CD4-positive, alpha-beta T cell treated with Interleukin-2 at 100 ng/mL for 4 hours (primary cell): ENCODE measurements around the gene HLA-DQB1.
"Not testable (repeated sequence)": the region's sequence is repeated elsewhere in the genome, so short reads cannot be mapped to it uniquely, and the experiment has no call there.

Source experiments
- DNase-seq: peaks from one replicate; pipeline ENCODE4 v3.0.0-alpha.2; 2020; ENCODE audit warnings: low spot score

The HLA-DQB1 gene

GRCh38 chr6:32662099-32662498, 4.4 kb downstream of the HLA-DQB1 start:
- DNase-seq = no peak

DNA sequence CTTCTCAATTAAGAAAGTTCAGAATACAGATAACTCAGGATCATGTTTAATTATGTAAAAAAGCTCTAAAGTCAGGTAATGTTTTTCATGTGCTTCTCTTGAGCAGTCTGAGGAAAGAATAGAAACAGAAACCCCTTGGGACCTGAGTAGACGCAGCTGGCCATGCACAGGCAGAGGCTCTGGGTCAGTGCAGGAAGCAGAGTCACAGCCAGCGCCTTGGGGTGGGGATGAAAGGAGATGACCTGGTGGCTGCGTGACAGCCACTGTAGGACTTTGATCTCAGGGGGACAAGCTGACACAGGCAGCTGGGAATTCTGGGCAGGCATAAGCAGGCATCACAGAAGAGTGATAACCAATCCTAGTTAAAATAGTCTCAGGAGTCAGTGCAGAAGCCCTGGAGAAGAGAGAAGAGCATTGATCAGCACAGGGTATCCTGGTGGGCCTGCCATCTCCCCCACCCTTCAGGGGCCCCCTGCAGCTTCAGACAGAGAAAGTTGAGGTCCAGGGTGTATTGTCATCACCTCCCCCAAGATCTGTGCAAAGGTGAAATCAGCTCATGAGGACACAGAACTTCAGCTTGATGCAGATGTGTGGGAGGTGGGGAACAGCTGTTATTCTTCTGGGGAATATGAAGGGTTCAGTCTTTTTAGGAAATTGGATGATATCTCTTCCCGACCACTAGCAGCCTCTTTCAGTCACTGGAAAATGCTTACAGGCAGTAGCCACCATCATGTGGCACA, 6.4 kb downstream of the HLA-DQB1 start:
- no peak for DNase-seq

DNA sequence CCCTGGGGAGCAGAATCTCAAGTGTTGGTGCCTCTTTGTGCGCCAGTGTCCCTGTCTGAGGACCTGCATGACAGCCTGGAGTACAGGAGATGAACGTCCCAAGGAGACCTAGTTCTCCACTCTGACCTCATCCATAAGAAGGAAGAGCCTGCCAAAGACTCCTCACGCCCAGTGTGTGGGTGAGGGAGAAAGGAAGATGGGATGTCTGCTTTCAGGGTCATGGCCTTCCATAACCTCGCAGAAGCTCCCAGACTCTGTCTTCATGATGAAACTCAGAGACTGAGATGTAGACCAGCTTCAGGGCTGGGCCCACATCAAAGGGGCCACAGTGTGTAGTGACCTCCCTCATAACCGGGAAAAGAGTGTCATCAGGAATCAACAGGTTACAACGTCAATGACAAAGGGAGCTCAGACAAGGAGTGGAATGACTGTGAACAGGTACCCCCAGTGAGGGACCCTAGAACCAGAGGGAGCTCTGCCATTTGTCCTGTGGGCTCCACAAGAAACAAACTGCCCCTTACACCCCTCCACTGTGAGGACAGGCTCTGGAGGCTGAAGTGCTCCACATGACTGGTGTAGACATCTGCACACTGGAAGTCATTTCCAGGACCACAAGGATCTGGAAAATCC, 8.1 kb downstream of the HLA-DQB1 start:
- no peak for DNase-seq

- not testable (repeated sequence) for DNase-seq
Observed at GRCh38 chr6:32657819-32658218, 8.6 kb downstream of the HLA-DQB1 start.

DNA sequence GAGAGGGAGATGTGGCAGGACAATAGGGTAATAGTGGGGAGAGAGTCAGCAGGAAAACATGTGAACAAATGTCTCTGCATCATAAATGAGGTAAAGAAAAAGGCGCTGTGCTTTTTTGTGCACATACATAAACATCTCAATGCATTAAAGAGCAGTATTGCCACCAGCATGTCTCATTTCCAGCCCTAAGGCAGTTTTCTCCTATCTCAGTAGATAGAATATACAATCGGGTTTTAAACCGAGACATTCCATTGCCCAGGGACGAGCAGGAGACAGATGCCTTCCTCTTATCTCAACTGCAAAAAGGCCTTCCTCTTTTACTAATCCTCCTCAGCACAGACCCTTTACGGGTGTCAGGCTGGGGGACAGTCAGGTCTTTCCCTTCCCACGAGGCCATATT, 9.1 kb downstream of the HLA-DQB1 start:
- DNase-seq = not testable (repeated sequence)

GRCh38 chr6:32655203-32655710, 11.2 kb downstream of the HLA-DQB1 start:
- DNase-seq = no peak

DNA sequence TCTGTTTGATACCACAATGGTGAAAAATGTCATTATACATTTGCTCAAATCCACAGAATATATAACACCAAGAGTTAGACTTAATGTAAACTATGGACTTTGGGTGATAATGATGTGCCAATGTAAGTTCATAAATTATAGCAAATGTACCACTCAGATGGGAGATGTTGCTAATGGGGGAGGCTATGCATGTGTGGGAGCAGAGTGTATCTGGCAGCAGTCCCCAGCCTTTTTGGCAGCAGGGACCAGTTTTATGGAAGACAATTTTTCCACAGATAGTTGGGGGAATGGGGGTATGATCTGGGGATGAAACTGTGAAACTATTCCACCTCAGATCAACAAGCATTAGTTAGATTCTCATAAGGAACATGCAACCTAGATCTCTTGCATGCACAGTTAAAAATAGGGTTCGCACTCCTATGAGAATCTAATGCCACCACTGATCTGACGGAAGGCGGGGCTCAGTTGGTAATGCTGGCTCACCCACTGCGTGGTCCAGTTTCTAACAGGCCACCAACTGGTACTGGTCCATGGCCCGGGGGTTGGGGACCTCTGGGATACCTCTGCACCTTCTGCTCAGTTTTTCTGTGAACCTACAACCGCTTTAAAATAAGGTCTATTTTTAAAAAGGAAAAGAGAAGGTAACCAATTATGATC, 21.3 kb downstream of the HLA-DQB1 start:
- no peak for DNase-seq

DNA sequence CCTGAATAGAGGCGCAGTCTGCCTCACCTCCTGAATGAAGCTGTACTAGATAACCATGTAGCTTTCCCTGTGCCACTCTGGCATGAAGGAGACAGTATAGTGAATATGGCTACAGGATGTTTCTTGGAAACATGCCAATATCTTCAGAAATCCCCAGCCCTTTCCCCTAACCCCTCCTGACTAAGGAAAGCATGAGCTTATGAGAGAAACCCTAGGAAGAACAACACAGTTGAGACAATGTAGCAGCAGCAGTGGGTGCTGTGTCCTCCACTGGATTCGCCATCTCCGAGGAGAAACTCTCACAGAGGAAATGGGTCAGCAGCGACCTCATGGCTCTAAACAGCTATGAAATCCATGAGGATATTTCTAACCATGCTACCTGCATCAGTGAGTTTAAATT, 22.6 kb downstream of the HLA-DQB1 start:
- DNase-seq = no peak

DNA sequence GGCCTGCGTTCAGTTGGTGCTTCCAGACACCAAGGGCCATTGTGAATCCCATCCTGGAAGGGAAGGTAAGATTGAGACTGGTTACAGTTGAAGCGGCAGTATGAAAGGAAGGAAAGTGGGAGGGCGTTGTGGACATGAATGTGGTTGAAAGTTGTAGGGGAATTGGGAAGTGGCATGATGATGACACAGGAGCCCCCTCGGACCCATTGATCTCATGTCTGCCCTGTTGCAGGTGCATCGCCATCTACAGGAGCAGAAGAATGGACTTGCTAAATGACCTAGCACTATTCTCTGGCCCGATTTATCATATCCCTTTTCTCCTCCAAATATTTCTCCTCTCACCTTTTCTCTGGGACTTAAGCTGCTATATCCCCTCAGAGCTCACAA, 23.7 kb downstream of the HLA-DQB1 start:
- no peak for DNase-seq

GRCh38 chr6:32641785-32642719, 24.4 kb downstream of the HLA-DQB1 start:
- DNase-seq = not testable (repeated sequence)

DNA sequence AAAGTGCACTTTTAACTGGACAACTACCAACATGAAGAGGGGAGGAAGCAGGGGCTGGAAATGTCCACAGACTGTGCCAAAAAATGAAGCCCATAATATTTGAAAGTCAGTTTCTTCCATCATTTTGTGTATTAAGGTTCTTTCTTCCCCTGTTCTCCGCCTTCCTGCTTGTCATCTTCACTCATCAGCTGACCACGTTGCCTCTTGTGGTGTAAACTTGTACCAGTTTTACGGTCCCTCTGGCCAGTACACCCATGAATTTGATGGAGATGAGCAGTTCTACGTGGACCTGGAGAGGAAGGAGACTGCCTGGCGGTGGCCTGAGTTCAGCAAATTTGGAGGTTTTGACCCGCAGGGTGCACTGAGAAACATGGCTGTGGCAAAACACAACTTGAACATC, 25.3 kb downstream of the HLA-DQB1 start:
- DNase-seq = no peak

- no peak for DNase-seq
Observed at GRCh38 chr6:32639440-32640394, 26.7 kb downstream of the HLA-DQB1 start.

DNA sequence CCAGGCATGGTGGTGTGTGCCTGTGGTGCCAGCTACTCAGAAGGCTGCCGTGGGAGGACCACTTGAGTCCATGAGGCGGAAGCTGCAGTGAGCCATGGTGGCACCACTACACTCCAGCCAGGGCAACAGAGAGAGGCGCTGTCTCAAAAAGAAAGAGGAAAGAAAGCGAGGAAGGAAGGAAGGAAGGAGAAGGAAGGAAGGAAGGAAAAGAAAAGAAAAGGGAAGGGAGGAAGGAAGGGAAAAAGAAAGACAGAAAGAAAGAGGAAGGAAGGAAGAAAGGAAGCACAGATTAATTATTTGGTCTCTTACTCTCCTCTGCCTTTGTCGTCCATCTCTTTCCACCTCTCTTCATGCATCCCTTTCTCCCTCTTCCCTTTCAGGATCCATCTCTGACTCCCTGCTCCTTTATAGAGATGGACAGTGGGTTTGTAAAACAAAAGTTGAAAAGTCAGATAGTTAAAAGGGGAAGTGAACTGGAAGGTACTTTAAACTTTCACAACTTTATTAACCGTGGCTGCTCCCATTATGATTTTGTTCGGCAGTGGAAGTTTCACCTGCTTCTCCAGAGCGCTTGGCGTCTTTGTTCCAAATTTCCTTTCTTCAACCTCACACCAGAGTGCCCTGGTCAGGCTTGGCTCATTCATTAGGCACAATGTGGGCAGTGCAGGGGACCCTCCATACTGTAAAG, 27.8 kb downstream of the HLA-DQB1 start:
- no peak for DNase-seq

GRCh38 chr6:32637883-32638282, 28.6 kb downstream of the HLA-DQB1 start:
- no peak for DNase-seq

- DNase-seq = peak; percentile 57
Observed at GRCh38 chr6:32637219-32637880, 29.1 kb downstream of the HLA-DQB1 start, which contains the start of gene HLA-DQA1. HLA-DQA1 (plus strand) TSS chr6:32637406; CDS start chr6:32637459, 53 bp downstream.

DNA sequence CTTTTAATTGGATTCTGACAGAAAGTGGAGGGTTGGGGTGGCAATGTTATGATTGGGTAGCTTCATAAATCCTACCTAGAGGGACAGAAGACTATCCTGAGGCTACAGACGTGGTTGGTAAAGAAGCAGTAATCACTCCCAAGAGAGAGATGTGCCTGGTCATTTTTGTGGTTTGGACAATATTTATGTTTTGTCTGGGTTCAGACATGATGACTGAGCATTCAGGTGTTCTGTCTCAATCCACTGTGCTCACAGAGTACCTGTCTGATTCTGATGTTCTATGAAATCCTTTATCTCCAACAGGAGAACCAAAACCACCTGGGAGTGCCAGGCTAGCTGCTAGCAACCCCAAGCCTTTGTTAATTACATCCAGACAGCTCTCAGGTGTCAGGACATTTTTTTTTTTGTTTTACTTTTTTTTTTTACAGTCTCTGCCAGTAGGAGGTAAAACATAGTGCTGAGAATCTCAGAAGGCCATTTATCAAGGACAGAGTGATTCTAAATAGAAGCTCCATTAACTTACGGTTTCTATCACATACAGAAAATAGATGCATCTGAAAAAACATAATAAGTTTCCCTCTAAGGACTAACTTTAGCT, 30.8 kb downstream of the HLA-DQB1 start:
- DNase-seq = no peak

DNA sequence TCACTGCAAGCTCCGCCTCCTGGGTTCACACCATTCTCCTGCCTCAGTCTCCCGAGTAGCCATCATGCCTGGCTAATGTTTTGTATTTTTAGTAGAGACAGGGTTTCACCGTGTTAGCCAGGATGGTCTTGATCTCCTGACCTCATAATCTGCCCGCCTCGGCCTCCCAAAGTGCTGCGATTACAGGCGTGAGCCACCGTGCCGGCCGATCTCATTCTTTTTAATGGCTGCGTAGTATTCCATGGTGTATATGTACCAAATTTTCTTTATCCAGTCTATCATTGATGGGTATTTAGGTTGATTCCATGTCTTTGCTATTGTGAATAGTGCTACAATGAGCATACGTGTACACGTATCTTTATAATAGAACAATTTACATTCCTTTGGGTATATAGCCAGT, 36.7 kb downstream of the HLA-DQB1 start:
- not testable (repeated sequence) for DNase-seq

DNA sequence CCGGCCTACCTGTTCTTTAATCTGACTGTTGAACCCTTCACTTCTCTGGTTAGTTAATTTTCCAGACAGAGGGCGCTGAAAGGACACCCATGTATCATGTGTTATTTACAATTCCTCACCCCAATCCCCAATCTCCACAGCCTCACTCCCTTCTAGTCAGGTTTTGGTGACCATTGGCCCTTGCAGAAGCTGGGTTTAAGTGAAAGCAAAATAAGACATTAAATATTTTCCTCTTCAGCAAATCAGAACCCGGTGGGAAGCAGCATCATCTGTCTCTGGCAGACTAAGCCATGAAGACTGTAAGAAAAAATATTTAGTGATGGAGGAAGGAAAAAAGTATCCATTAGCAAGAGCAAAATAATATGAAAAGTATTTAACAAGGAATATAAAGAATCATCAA, 38.6 kb downstream of the HLA-DQB1 start:
- peak; percentile 29 for DNase-seq

DNA sequence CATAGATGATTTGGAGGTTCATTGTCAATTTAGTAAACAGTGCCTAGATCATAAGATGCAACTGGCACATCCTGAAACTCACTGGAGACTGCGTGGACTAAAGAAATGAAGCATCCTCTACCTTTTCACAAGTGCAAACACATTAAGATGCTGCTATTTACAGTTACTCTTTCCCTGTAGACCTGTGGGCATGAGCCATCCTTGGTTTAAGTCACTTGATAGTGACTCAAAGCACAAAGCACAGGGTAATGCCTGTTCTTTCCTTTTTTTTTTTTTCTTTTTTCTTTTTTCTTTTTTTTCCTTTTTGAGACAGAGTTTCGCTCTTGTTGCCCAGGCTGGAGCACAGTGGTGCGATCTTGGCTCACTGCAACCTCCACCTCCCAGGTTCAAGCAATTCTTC, 39.2 kb downstream of the HLA-DQB1 start:
- DNase-seq = no peak
